Activated T-helper 17 cell treated with anti-CD3 and anti-CD28 coated beads, Interleukin-2, amount 50 U/mL, for 72 hours (primary cell): ENCODE measurements around the gene DAZAP1. TPM values are rescaled to one million over a fixed set of nuclear protein-coding genes. Genes with fewer than 3 reads are reported as not detected.
A peak's percentile ranks its signal among the peaks of the same experiment; 100 is the strongest.

ENCODE experiments used
- ATAC-seq: fragments of 150-1000 bp; cut with Tn5 transposase; replicated peaks from 2 replicates; pipeline ENCODE4 v1.10.0; 2021; ENCODE audit warnings: mild to moderate bottlenecking, moderate library complexity
- H3K27ac Mint-ChIP-seq: one replicate; pipeline ENCODE4 v1.8.0; 2022; ENCODE audit warnings: mixed read lengths
- H3K27me3 Mint-ChIP-seq: one replicate; pipeline ENCODE4 v1.8.0; 2022; ENCODE audit warnings: mixed read lengths
- H3K36me3 Mint-ChIP-seq: one replicate; pipeline ENCODE4 v1.8.0; 2022; ENCODE audit warnings: low read depth, mild to moderate bottlenecking, mixed read lengths
- H3K4me1 Mint-ChIP-seq: one replicate; pipeline ENCODE4 v1.8.0; 2022; ENCODE audit warnings: mixed read lengths
- H3K4me3 Mint-ChIP-seq: one replicate; pipeline ENCODE4 v1.8.0; 2022; ENCODE audit warnings: mild to moderate bottlenecking, mixed read lengths
- H3K9me3 Mint-ChIP-seq: one replicate; pipeline ENCODE4 v1.8.0; 2022; ENCODE audit warnings: mixed read lengths
- total RNA-seq, 2 donors: library from RNA; stranded (reverse); gene quantifications; one replicate each; pipeline ENCODE4 v1.2.3, GENCODE V29; 2022

Gene DAZAP1
- total RNA-seq, 2 donors from 2014 or later, result 161 to 271 TPM

DNA sequence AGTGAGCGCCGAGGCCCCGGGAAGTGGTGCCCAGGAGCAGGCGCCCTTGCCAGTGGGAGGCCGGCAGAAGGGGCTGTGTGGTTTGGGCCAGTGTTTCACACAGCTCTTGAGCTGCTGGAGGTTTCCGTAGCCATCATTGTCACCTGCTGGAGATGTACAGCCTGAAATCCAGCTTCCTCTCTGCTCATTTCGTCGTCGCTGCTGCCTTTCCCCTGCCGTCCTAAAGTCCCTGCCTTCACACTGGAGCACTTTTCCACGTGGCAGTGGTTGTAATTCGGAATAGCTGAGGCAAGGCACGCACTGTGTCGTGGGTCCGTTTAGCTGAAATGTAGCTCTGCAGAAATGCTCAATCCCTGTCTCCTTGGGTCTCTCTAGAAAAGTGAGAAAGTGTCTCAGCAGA lies 13.2 kb downstream of the DAZAP1 start:
- H3K36me3 Mint-ChIP-seq, result peaks cover 98% of the 10 kb centered on the region

DNA sequence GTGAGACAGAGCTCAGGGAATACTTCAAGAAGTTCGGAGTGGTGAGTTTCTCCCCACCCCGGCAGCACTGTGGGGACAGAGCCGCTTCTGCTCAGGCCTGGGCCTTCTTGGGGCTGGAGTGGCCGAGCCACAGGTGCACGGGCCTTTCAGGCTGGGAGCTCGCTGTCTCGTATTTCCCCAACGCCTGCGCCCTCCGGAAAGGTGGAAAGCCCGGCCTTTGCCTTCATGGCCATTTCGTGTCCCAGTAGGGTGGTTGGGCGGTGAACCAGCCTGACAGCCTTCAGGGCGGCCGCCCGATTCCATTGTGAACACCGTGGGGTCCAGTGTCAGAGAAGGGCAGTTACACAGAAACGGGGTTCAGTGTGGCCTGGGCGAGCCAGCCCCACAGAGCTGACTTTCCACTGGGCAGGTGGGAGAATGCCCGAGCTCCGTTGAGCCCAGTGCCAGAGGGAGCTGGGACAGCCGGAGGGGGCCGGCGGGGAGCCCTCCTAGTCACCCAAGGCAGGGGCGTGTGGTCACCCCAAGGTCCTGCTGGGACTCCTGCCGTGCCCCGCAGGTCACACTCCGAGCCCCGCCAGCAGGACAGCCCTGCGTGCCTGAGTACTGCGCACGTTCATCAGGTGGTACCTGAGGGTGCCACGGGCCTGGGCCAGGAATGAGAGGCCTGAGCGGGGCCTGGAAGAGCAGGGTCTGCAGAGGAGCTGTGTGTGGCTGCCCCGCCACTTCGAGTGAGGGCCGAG lies 14.0 kb downstream of the DAZAP1 start:
- H3K27me3 Mint-ChIP-seq, result no peaks in the 10 kb centered on the region
- no peak overlapping the region for H3K4me3 Mint-ChIP-seq
- ATAC-seq, result no peak
- peaks cover 98% of the 10 kb centered on the region for H3K36me3 Mint-ChIP-seq
- no peaks in the 10 kb centered on the region for H3K4me1 Mint-ChIP-seq
- no peak overlapping the region for H3K27ac Mint-ChIP-seq
- H3K9me3 Mint-ChIP-seq, result no peaks in the 10 kb centered on the region

More for the DNA sequence above, 13.2 kb downstream of the DAZAP1 start:
- peaks cover 3% of the 10 kb centered on the region for H3K4me1 Mint-ChIP-seq
- no peaks in the 10 kb centered on the region for H3K9me3 Mint-ChIP-seq
- no peak for ATAC-seq
- H3K27ac Mint-ChIP-seq, result no peak overlapping the region
- no peaks in the 10 kb centered on the region for H3K27me3 Mint-ChIP-seq
- no peak overlapping the region for H3K4me3 Mint-ChIP-seq

- no peak overlapping the region for H3K27ac Mint-ChIP-seq
- H3K4me3 Mint-ChIP-seq, result no peak overlapping the region
- peaks cover 97% of the 10 kb centered on the region for H3K36me3 Mint-ChIP-seq
- H3K4me1 Mint-ChIP-seq, result no peaks in the 10 kb centered on the region
- H3K9me3 Mint-ChIP-seq, result no peaks in the 10 kb centered on the region
- ATAC-seq, result no peak
- H3K27me3 Mint-ChIP-seq, result no peaks in the 10 kb centered on the region
Observed at GRCh38 chr19:1421958-1422305, 14.5 kb downstream of the DAZAP1 start.

GRCh38 chr19:1422360-1422759 lies 15.0 kb downstream of the DAZAP1 start:
- Mint-ChIP-seq H3K36me3 (peaks cover 97% of the 10 kb centered on the region), H3K27ac (no peak overlapping the region), H3K9me3 (no peaks in the 10 kb centered on the region), H3K4me1 (no peaks in the 10 kb centered on the region), H3K27me3 (no peaks in the 10 kb centered on the region), H3K4me3 (no peak overlapping the region)
- ATAC-seq, result no peak

GRCh38 chr19:1422943-1423342 lies 15.6 kb downstream of the DAZAP1 start:
- H3K27ac Mint-ChIP-seq, result peak overlapping the region; percentile 55
- no peak overlapping the region for H3K4me3 Mint-ChIP-seq
- H3K27me3 Mint-ChIP-seq, result no peaks in the 10 kb centered on the region
- H3K36me3 Mint-ChIP-seq, result peaks cover 97% of the 10 kb centered on the region
- ATAC-seq, result no peak
- no peaks in the 10 kb centered on the region for H3K9me3 Mint-ChIP-seq
- H3K4me1 Mint-ChIP-seq, result no peaks in the 10 kb centered on the region

DNA sequence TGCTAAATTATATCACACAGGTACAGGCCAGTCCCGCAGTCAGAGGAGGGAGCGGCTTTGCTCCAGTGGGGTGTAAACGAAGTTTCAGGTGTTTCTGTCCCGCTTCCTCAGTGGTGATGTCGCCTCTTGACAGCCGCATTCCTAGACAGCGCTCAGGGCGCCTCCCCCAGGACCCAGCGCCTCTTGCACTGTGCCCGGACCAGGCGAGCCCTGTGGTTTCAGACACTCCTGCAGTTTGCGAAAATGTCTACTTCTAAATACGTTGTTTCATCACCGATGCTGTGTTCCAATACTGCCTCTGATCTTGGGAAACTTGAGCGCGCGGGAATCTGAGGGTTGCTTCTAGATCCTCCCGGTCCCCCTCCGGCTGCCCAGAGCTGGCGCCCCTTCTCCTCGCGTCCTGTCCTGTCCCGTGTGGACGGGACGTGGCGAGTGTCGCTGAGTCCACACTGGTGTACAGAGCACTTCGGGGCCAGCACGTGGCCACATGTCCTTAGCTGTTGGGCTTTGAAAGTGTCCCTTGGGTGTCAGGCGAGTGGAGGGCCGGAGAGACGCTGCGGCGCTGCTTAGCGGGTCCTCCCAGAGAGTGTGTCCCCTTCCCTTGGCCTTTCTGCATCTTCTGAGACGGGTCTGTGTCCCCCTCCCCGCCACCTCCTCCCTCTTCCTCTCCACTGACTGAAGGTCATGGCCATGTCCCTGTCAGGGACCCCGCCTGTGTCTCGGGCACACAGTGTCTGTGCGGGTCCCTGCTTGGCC lies 16.2 kb downstream of the DAZAP1 start:
- H3K27me3 Mint-ChIP-seq, result no peaks in the 10 kb centered on the region
- no peak overlapping the region for H3K4me3 Mint-ChIP-seq
- H3K9me3 Mint-ChIP-seq, result no peaks in the 10 kb centered on the region
- no peak for ATAC-seq
- no peaks in the 10 kb centered on the region for H3K4me1 Mint-ChIP-seq
- H3K36me3 Mint-ChIP-seq, result peaks cover 97% of the 10 kb centered on the region
- peak overlapping the region; percentile 55 for H3K27ac Mint-ChIP-seq

GRCh38 chr19:1424192-1424955 lies 17.0 kb downstream of the DAZAP1 start:
- Mint-ChIP-seq H3K36me3 (peaks cover 92% of the 10 kb centered on the region), H3K27ac (no peak overlapping the region), H3K27me3 (no peaks in the 10 kb centered on the region), H3K9me3 (no peaks in the 10 kb centered on the region), H3K4me3 (no peak overlapping the region), H3K4me1 (no peaks in the 10 kb centered on the region)
- ATAC-seq, result no peak

DNA sequence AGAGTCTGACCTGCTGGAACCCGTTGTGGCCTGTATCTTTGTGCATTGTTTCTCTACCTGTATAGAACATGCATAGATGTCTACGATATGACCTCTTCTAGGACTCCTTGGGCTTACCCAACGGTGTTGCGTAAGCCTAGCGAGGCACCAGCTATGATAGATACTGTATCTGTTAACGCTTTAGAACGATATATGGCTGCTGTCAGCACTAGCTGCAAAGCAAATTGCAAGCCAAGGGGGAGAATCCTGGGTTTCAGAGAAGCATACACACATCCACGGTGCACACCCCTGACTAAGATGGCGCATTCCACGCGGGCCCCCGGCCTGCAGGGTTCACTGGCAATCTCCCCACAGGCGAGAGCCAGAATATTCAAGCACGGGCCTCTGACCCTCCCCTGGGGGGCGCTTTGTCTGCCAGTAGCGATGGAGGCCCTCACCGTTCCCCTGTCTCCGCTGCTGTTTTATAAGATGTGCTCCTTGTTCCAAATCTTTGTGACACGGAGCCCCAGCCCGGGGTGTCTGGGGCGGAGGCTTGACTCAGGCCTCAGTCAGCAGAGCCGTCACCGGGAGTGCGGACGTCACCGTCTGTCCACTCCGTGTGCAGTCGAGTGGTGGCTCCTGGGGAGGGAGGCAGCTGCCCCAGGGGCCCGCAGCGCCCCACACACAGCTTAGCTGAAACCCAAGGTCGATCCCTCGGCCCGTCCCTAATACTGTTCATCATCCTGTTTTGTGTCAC lies 17.9 kb downstream of the DAZAP1 start:
- no peak for ATAC-seq
- H3K27me3 Mint-ChIP-seq, result no peaks in the 10 kb centered on the region
- no peaks in the 10 kb centered on the region for H3K9me3 Mint-ChIP-seq
- H3K4me1 Mint-ChIP-seq, result no peaks in the 10 kb centered on the region
- H3K4me3 Mint-ChIP-seq, result no peak overlapping the region
- H3K36me3 Mint-ChIP-seq, result peaks cover 93% of the 10 kb centered on the region
- no peak overlapping the region for H3K27ac Mint-ChIP-seq

GRCh38 chr19:1425902-1426301 lies 18.5 kb downstream of the DAZAP1 start:
- Mint-ChIP-seq H3K4me3 (no peak overlapping the region), H3K36me3 (peaks cover 93% of the 10 kb centered on the region), H3K27me3 (no peaks in the 10 kb centered on the region), H3K4me1 (no peaks in the 10 kb centered on the region), H3K27ac (no peak overlapping the region), H3K9me3 (no peaks in the 10 kb centered on the region)
- no peak for ATAC-seq

DNA sequence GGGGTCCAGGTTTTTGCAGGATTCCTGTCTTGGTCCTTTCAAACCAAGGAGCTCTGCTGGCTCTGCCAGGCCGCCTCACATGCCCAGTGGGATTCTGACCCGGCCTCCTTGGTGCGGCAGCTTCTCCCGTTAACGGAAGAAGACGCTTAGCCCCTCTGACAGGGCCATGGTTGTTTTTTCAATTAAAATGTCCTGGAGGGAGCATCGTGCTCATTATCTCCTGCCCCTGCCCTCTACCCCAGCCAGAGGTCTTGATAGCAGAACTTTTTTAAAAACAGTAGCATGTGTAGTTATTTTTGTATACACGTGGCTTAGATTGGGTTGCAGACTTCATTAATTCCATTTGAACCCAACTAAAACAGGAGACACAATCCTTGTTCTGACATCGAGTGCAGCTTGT lies 19.4 kb downstream of the DAZAP1 start:
- Mint-ChIP-seq H3K27ac (no peak overlapping the region), H3K4me1 (no peaks in the 10 kb centered on the region), H3K36me3 (peaks cover 93% of the 10 kb centered on the region)

DNA sequence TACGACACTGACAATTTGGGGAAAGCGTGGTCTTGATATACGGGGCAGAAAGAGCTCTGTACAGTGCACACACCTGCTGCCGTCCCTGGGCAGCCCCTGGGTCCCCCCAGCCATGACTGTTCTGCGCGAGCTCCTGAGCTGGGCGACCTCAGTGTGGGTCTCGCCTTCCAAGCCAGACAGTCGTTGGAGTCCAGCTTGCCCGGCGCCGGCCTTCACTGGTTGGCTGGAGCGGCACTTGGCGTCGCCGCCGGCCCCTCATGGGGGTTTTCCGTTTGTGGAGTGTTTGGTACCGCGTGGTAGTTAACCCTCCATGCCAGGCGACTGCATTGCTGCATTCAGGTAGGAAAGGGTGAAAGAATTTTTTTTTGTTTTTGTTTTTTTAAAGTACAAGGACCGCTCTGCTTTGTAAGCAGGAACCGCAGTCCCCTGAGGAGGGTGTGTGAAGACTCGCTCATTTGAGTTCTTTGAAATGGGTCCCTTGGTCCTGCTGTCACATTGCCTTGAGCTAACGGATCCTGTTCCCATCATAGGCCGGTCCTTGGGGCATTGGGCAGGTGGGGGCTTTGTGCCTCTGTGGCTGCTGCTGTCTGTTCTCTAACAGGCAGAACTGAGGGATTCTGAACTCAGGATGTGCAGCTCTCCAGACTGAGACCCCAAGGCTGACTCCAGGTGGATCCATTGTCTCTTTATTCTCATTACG lies 20.0 kb downstream of the DAZAP1 start:
- no peaks in the 10 kb centered on the region for H3K4me1 Mint-ChIP-seq
- ATAC-seq, result no peak
- H3K36me3 Mint-ChIP-seq, result peaks cover 93% of the 10 kb centered on the region
- H3K4me3 Mint-ChIP-seq, result no peak overlapping the region
- H3K9me3 Mint-ChIP-seq, result no peaks in the 10 kb centered on the region
- no peaks in the 10 kb centered on the region for H3K27me3 Mint-ChIP-seq
- H3K27ac Mint-ChIP-seq, result no peak overlapping the region

More for the DNA sequence above, 19.4 kb downstream of the DAZAP1 start:
- Mint-ChIP-seq H3K27me3 (no peaks in the 10 kb centered on the region), H3K9me3 (no peaks in the 10 kb centered on the region), H3K4me3 (no peak overlapping the region)
- ATAC-seq, result no peak

DNA sequence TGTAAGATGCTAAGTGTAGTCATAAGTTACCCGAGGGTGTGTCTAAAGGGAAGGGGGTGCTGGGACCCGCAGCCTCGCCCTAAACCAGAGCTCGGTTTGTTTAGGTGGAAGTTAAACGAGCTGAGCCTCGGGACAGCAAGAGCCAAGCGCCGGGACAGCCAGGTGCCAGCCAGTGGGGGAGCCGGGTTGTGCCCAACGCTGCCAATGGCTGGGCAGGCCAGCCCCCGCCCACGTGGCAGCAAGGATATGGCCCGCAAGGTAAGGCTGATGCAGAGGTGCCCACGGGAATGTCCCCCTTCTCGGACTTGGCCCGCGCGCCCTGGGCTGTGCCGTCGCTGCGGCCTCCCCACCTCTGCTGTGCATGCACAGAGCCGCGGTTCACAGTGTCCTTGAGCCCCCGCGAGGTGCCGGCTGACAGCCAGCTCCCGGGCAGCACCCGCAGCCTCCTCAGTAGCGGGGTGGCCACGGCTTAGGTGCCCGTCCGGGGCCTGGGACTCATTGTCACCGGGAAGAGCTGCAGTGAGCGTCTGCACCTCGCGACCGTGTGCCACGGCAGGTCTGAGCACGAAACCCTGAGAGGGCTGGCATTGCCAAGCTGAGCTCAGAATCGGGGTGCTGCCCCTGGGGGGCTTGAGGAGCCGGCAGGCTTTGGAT lies 21.5 kb downstream of the DAZAP1 start:
- Mint-ChIP-seq H3K27me3 (no peaks in the 10 kb centered on the region), H3K36me3 (peaks cover 88% of the 10 kb centered on the region), H3K4me3 (no peak overlapping the region), H3K27ac (no peak overlapping the region), H3K9me3 (no peaks in the 10 kb centered on the region), H3K4me1 (no peaks in the 10 kb centered on the region)
- ATAC-seq, result no peak

- no peak for ATAC-seq
- Mint-ChIP-seq H3K9me3 (no peaks in the 10 kb centered on the region), H3K36me3 (peaks cover 79% of the 10 kb centered on the region), H3K27me3 (no peaks in the 10 kb centered on the region), H3K4me3 (no peak overlapping the region), H3K27ac (no peak overlapping the region), H3K4me1 (no peaks in the 10 kb centered on the region)
Observed at GRCh38 chr19:1429750-1430149, 22.4 kb downstream of the DAZAP1 start.
